IMR-90 (cell line): ENCODE results near the gene MBL2. TPM values are rescaled to one million over a fixed set of nuclear protein-coding genes. Genes with fewer than 3 reads are reported as not detected.

ENCODE experiments used
- ATAC-seq: fragments of 200-7000 bp; cut with Tn5 transposase; 2 replicates; pipeline ENCODE4 v1.9.1; 2020; ENCODE audit warnings: low read depth, mild to moderate bottlenecking, moderate library complexity
- BruUV-seq: library from RNA; stranded (reverse); fragments of 400-500 nt; replicated peaks from 2 replicates; lab custom pipeline; 2021; lab: Mats Ljungman, UMichigan
- CTCF ChIA-PET: fragments of 300-600 bp; formaldehyde crosslinking; extraction: SDS; loops from one replicate; lab custom pipeline; 2021; ENCODE audit warnings: antibody characterized with exemption; lab: Yijun Ruan, JAX
- POLR2A ChIA-PET: fragments of 300-600 bp; sonication (Branson Sonifier 250); formaldehyde crosslinking; loops from one replicate; lab custom pipeline; 2022; ENCODE audit warnings: antibody characterized with exemption; ENCODE audit not compliant: unreplicated experiment; lab: Charles Lee
- DNase-seq: peaks from one replicate; pipeline ENCODE4 v3.0.0; 2013
- H2AFZ ChIP-seq: replicated peaks from 2 replicates; pipeline ENCODE3; 2013; ENCODE audit warnings: low read length, mild to moderate bottlenecking; ENCODE audit not compliant: poor library complexity
- H2AK5ac ChIP-seq: 2 replicates; pipeline ENCODE4 v1.6.1; 2013; ENCODE audit warnings: low read depth, low read length, inconsistent platforms
- H2AK9ac ChIP-seq: replicated peaks from 2 replicates; pipeline ENCODE3; 2013; ENCODE audit warnings: mild to moderate bottlenecking, low read depth, low read length, moderate library complexity; ENCODE audit not compliant: poor library complexity
- H2BK120ac ChIP-seq: 2 replicates; pipeline ENCODE4 v1.6.1; 2013; ENCODE audit warnings: low read depth, low read length, inconsistent platforms
- H2BK15ac ChIP-seq: 3 replicates; pipeline ENCODE4 v1.6.1; 2013; ENCODE audit warnings: low read depth, low read length, inconsistent platforms
- H2BK20ac ChIP-seq: 2 replicates; pipeline ENCODE4 v1.6.1; 2013; ENCODE audit warnings: low read depth, mild to moderate bottlenecking, inconsistent platforms, low read length, moderate library complexity
- H2BK5ac ChIP-seq: 2 replicates; pipeline ENCODE4 v1.6.1; 2013; ENCODE audit warnings: mild to moderate bottlenecking, low read depth, low read length, inconsistent platforms; ENCODE audit not compliant: poor library complexity, severe bottlenecking
- H3K14ac ChIP-seq: replicated peaks from 2 replicates; pipeline ENCODE4 v1.6.1; 2013; ENCODE audit warnings: low read depth, low read length, inconsistent platforms
- H3K18ac ChIP-seq: 2 replicates; pipeline ENCODE4 v1.6.1; 2013; ENCODE audit warnings: low read depth, low read length, control low read depth
- H3K23ac ChIP-seq: 2 replicates; pipeline ENCODE4 v1.6.1; 2013; ENCODE audit warnings: low read depth, low read length, inconsistent platforms
- H3K27ac ChIP-seq: 2 replicates; pipeline ENCODE4 v1.5.1; 2013; ENCODE audit warnings: mild to moderate bottlenecking, control low read depth, low read length; ENCODE audit not compliant: insufficient read depth
- H3K27me3 ChIP-seq: 2 replicates; pipeline ENCODE4 v1.6.1; 2013; ENCODE audit warnings: low read length; ENCODE audit not compliant: control insufficient read depth, insufficient read depth
- H3K36me3 ChIP-seq: 2 replicates; pipeline ENCODE4 v1.6.1; 2013; ENCODE audit warnings: low read length, mixed read lengths; ENCODE audit not compliant: control insufficient read depth, insufficient read depth
- H3K4ac ChIP-seq: 2 replicates; pipeline ENCODE4 v1.6.1; 2013; ENCODE audit warnings: low read depth, low read length, inconsistent platforms
- H3K4me1 ChIP-seq: 2 replicates; pipeline ENCODE4 v1.6.1; 2013; ENCODE audit warnings: low read length, mixed read lengths; ENCODE audit not compliant: control insufficient read depth, insufficient read depth
- H3K4me2 ChIP-seq: 2 replicates; pipeline ENCODE4 v1.6.1; 2013; ENCODE audit warnings: low read depth, mild to moderate bottlenecking, control low read depth, low read length, moderate library complexity
- H3K4me3 ChIP-seq: 2 replicates; pipeline ENCODE4 v1.5.1; 2013; ENCODE audit warnings: low read depth, mild to moderate bottlenecking, control low read depth, low read length, moderate library complexity; ENCODE audit not compliant: insufficient read depth
- H3K56ac ChIP-seq: 2 replicates; pipeline ENCODE4 v1.6.1; 2013; ENCODE audit warnings: low read length, inconsistent platforms; ENCODE audit not compliant: insufficient read depth; ENCODE audit errors: extremely low read depth
- H3K79me1 ChIP-seq, 2 experiments: 2 replicates each; pipeline ENCODE4 v1.6.1; 2013; ENCODE audit warnings: low read length in 2 of 2, inconsistent platforms in 1 of 2, low read depth in 1 of 2
- H3K9ac ChIP-seq: 2 replicates; pipeline ENCODE4 v1.6.1; 2013; ENCODE audit warnings: low read depth, low read length, control low read depth
- H3K9me1 ChIP-seq: 2 replicates; pipeline ENCODE4 v1.6.1; 2013; ENCODE audit warnings: low read length, inconsistent platforms; ENCODE audit not compliant: insufficient read depth
- H3K9me3 ChIP-seq: 2 replicates; pipeline ENCODE4 v1.6.1; 2013; ENCODE audit warnings: low read length; ENCODE audit not compliant: control insufficient read depth, insufficient read depth
- H4K20me1 ChIP-seq: 2 replicates; pipeline ENCODE4 v1.6.1; 2013; ENCODE audit warnings: low read length, inconsistent platforms; ENCODE audit not compliant: insufficient read depth
- H4K5ac ChIP-seq: 2 replicates; pipeline ENCODE4 v1.6.1; 2013; ENCODE audit warnings: mild to moderate bottlenecking, low read depth, low read length, control low read depth
- H4K8ac ChIP-seq, 2 experiments: 2 replicates each; pipeline ENCODE4 v1.6.1; 2013; ENCODE audit warnings: low read depth in 2 of 2, low read length in 2 of 2, control low read depth in 1 of 2, inconsistent platforms in 1 of 2
- H4K91ac ChIP-seq: 2 replicates; pipeline ENCODE4 v1.6.1; 2013; ENCODE audit warnings: low read depth, low read length, inconsistent platforms; ENCODE audit not compliant: insufficient read depth
- BHLHE40 ChIP-seq: fragments of 150-350 bp; IDR thresholded peaks from 2 replicates; pipeline ENCODE4 v1.6.1; 2016; ENCODE audit warnings: mild to moderate bottlenecking, low read depth, low read length
- CEBPB ChIP-seq: IDR thresholded peaks from 2 replicates; pipeline ENCODE4 v1.6.1; 2012; ENCODE audit warnings: low read depth, low read length, improper control_type of control experiment
- CTCF ChIP-seq: conservative IDR thresholded peaks from 2 replicates; pipeline ENCODE4 v1.5.1; 2012; ENCODE audit warnings: mild to moderate bottlenecking, low read depth, low read length, improper control_type of control experiment
- ELK1 ChIP-seq: fragments of 150-350 bp; IDR thresholded peaks from 2 replicates; pipeline ENCODE4 v1.6.1; 2016; ENCODE audit warnings: low read depth, mild to moderate bottlenecking, low read length, moderate library complexity, borderline replicate concordance
- FOS ChIP-seq: fragments of 150-350 bp; IDR thresholded peaks from 2 replicates; pipeline ENCODE4 v1.6.1; 2016; ENCODE audit warnings: low read depth, low read length
- MAFK ChIP-seq: IDR thresholded peaks from 2 replicates; pipeline ENCODE4 v1.6.1; 2012; ENCODE audit warnings: low read depth, low read length, improper control_type of control experiment
- MXI1 ChIP-seq: IDR thresholded peaks from 2 replicates; pipeline ENCODE4 v1.6.1; 2012; ENCODE audit warnings: low read depth, mild to moderate bottlenecking, low read length, moderate library complexity, borderline replicate concordance
- NFE2L2 ChIP-seq: fragments of 150-350 bp; IDR thresholded peaks from 2 replicates; pipeline ENCODE4 v1.6.1; 2016; ENCODE audit warnings: low read depth, mild to moderate bottlenecking, low read length
- RAD21 ChIP-seq: IDR thresholded peaks from 2 replicates; pipeline ENCODE4 v1.6.1; 2012; ENCODE audit warnings: low read length, improper control_type of control experiment
- RCOR1 ChIP-seq: IDR thresholded peaks from 2 replicates; pipeline ENCODE4 v1.6.1; 2012; ENCODE audit warnings: mild to moderate bottlenecking, low read length, improper control_type of control experiment; ENCODE audit not compliant: insufficient replicate concordance
- RFX5 ChIP-seq: IDR thresholded peaks from 2 replicates; pipeline ENCODE4 v1.8.0; 2012; ENCODE audit warnings: low read depth, mild to moderate bottlenecking, low read length, moderate library complexity
- SMC3 ChIP-seq: fragments of 150-350 bp; IDR thresholded peaks from 2 replicates; pipeline ENCODE4 v1.6.1; 2016; ENCODE audit warnings: low read depth, mild to moderate bottlenecking, antibody characterized with exemption, low read length, moderate library complexity
- USF2 ChIP-seq: fragments of 150-350 bp; IDR thresholded peaks from 2 replicates; pipeline ENCODE4 v1.6.1; 2017; ENCODE audit warnings: mild to moderate bottlenecking, antibody characterized with exemption, low read length, low read depth
- WGBS, 2 experiments: methylation state at CpG; one replicate each; pipeline versions ENCODE4 v1.1.5 to v1.1.7; 2013; ENCODE audit warnings: missing lambda C conversion rate in 2 of 2; ENCODE audit not compliant: insufficient read length in 1 of 2; ENCODE audit errors: extremely low coverage in 2 of 2; 5-methylcytosine and 5-hydroxymethylcytosine counted together
- dilution Hi-C: fragments of 300-500 bp; cut with HindIII; formaldehyde crosslinking; loops from one replicate; pipeline ENCODE4 v1.14.3; 2018; ENCODE audit warnings: low sequenced_read_pairs; ENCODE audit not compliant: unreplicated experiment
- in situ Hi-C: fragments of 300-500 bp; cut with MboI; formaldehyde crosslinking; loops from 3 replicates; pipeline ENCODE4 v1.14.3; 2019; ENCODE audit warnings: low sequenced_read_pairs, inconsistent platforms, mixed read lengths
- intact Hi-C: fragments of 100-400 bp; cut with micrococcal nuclease; formaldehyde crosslinking; loops from 2 replicates; pipeline ENCODE4 v1.10.0; 2022
- polyA plus RNA-seq, 3 experiments: library from polyadenylated mRNA; depleted of rRNA; stranded (reverse); fragments of >200 nt; gene quantifications; 2 replicates each; pipeline ENCODE4 v1.2.3, GENCODE V29; 2012; ENCODE audit warnings: low replicate concordance in 1 of 3
- total RNA-seq: library from RNA; depleted of rRNA; stranded (reverse); fragments of >200 nt; gene quantifications from 2 replicates; pipeline ENCODE4 v1.2.3, GENCODE V29; 2012

MBL2 gene
- total and polyA plus RNA-seq, 2 of the 4 experiments (the other 2 are of a cell fraction), result not detected

- Histone ChIP-seq H3K36me3 (no peaks in the 10 kb centered on the region), H3K18ac (no peak overlapping the region), H2BK120ac (no peak overlapping the region), H3K14ac (no peak overlapping the region), H3K4me2 (no peak overlapping the region), H3K27ac (no peak overlapping the region), H3K4ac (no peak overlapping the region), H3K23ac (no peak overlapping the region), H4K8ac (no peak overlapping the region), H3K56ac (no peak overlapping the region), H3K9ac (no peak overlapping the region), H3K4me3 (no peak overlapping the region), H2BK15ac (no peak overlapping the region), H4K20me1 (no peaks in the 10 kb centered on the region), H4K5ac (no peak overlapping the region), H2AK9ac (no peak overlapping the region), H2BK5ac (no peak overlapping the region), H3K4me1 (no peaks in the 10 kb centered on the region), H3K27me3 (no peaks in the 10 kb centered on the region; the same call in 1 of the 2 replicates), H2AK5ac (no peak overlapping the region), H3K79me1 (no peaks in the 10 kb centered on the region), H3K9me1 (no peaks in the 10 kb centered on the region), H2AFZ (no peak overlapping the region), H3K9me3 (no peaks in the 10 kb centered on the region), H2BK20ac (no peak overlapping the region), H4K91ac (no peak overlapping the region)
- BruUV-seq, result no TSS peak
- POLR2A ChIA-PET, result no interaction called here
- intact Hi-C loops, result no loop called here
- 40% methylated on average over 1 of the region's 3 CpGs; no CpG with 5 or more reads in 1 of the 2 experiments for WGBS, 2 experiments
- dilution Hi-C loops, result no loop called here
- no peak for ATAC-seq
- DNase-seq, result no peak
- no peak for TF ChIP-seq BHLHE40
- no peak for TF ChIP-seq NFE2L2
- TF ChIP-seq RFX5, result no peak
- TF ChIP-seq FOS, result no peak
- no peak for TF ChIP-seq CEBPB
- TF ChIP-seq CTCF, result no peak
- no peak for TF ChIP-seq MXI1
- TF ChIP-seq ELK1, result no peak
- no peak for TF ChIP-seq RCOR1
- TF ChIP-seq MAFK, result no peak
- no peak for TF ChIP-seq RAD21
- no peak for TF ChIP-seq SMC3
- TF ChIP-seq USF2, result no peak
- CTCF ChIA-PET, result interaction anchor here (1.0 to 1.1 kb wide), 2 partner anchors 96 to 119 kb away, joined by 3 to 4 read pairs; no protein-coding TSS in a partner anchor
- in situ Hi-C loops, result loop anchor here (5.0 kb wide), 1 partner anchor 43 kb away; no protein-coding TSS in a partner anchor
Measured at GRCh38 chr10:52739380-52740154, 33.0 kb downstream of the MBL2 start.
